Left hindlimb (tissue), 1 donor: Measurements from ENCODE around the gene AP4M1.

Experiments
- DNase-seq: peaks from one replicate; pipeline ENCODE4 v3.0.0-alpha.2; 2018

Gene AP4M1

GRCh38 chr7:100087055-100087750 lies 14.2 kb upstream of the AP4M1 start:
- no peak for DNase-seq

DNA sequence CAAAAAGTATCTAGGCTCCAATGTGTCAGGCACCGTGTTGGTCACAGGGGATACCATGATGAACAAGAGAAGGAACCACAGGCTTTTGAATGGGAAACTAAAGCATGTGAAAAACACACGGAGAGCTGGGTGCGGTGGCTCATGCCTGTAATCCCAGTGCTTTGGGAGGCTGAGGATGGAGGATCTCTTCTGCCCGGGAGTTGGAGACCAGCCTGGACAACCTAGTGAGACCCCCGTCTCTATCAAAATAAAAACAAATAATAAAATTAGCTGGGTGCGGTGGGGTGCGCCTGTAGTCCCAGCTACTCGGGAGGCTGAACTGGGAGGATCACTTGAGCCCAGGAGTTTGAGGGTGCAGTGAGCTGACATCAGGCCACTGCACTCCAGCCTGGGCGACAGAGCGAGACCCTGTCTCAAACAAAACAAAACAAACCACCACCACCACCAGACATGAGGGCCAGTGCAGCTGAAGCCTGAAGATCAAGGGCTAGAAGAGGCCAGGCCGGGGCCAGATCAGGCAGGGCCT lies 13.3 kb upstream of the AP4M1 start:
- no peak for DNase-seq

GRCh38 chr7:100088621-100089457 lies 12.6 kb upstream of the AP4M1 start, which contains the start of gene COPS6:
Gene COPS6, plus strand, starts transcription at chr7:100088969. Its CDS starts 22 bp downstream, at chr7:100088991.
- DNase-seq = peak; percentile 86

- no peak for DNase-seq
Observed at GRCh38 chr7:100089458-100090196, 11.8 kb upstream of the AP4M1 start.

DNA sequence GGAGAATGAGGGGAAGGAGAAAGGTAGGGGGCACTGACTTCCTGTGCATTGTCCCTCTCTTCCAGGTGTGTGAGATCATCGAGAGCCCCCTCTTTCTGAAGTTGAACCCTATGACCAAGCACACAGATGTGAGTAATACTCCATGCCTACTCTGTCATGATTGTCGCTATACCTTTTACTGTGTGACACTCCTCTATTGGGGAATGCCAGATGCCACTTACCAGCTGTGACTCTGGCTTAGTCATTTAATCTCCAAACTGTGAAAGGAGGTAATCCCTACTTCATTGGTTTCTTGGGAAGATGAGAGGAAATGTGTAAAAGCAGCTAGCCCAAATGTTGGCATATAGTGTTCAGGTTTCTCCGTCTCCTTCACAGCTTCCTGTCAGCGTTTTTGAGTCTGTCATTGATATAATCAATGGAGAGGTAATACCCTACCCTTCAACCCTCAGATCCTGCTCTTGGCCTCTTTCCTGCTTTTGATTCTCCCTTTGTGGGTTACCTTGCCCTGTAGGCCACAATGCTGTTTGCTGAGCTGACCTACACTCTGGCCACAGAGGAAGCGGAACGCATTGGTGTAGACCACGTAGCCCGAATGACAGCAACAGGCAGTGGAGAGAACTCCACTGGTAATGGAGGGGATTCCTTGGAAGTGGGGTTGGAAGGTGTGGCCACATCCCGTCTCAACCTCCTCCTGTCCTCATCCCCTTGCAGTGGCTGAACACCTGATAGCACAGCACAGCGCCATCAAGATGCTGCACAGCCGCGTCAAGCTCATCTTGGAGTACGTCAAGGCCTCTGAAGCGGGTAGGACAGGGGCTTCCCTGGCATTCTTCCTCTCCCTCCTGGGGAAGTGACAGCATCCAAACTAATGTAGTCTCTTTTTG lies 10.7 kb upstream of the AP4M1 start:
- DNase-seq = no peak

DNA sequence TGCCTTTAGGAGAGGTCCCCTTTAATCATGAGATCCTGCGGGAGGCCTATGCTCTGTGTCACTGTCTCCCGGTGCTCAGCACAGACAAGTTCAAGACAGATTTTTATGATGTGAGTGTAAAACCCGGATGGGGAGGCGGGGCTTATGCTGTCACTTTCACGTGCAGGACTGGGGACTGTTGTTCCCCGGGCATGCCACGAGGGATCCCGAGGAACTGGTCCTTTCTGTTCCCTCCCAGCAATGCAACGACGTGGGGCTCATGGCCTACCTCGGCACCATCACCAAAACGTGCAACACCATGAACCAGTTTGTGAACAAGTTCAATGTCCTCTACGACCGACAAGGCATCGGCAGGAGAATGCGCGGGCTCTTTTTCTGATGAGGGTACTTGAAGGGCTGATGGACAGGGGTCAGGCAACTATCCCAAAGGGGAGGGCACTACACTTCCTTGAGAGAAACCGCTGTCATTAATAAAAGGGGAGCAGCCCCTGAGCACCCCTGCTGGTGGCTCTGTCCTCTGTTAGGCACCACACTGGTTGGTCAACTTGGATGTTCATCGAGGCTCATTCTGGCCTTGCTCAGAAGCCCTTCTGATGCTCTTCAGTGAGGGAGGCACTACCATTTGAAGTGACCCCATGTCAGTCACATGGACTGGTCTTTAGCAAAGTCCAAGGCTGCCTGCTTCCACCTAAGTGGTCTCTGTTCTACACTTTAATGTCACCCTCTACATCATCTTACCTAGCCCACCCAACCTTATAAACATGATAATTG lies 9.8 kb upstream of the AP4M1 start:
- no peak for DNase-seq

DNA sequence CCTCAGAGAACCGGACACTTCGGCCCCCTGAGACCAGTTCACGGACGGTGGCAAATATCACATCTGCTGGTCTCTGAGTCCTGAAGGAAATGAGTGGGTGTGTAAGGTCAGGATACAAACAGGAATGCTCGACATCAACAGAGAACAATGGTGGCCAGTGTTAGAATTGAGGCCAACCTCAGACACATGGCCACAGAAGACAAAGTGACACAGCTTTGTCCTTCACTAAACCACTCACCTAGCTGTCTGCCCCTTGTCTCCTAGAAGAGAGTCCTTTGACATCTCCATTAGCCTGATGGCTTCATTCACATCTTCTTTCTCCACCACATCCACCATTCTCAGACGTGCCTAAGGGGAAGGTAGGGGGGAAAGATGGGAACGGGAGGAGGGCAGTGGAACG lies 8.4 kb upstream of the AP4M1 start:
- DNase-seq = no peak

GRCh38 chr7:100093498-100093897 lies 7.9 kb upstream of the AP4M1 start:
- DNase-seq = no peak

- no peak for DNase-seq
Observed at GRCh38 chr7:100093925-100094486, 7.4 kb upstream of the AP4M1 start.

DNA sequence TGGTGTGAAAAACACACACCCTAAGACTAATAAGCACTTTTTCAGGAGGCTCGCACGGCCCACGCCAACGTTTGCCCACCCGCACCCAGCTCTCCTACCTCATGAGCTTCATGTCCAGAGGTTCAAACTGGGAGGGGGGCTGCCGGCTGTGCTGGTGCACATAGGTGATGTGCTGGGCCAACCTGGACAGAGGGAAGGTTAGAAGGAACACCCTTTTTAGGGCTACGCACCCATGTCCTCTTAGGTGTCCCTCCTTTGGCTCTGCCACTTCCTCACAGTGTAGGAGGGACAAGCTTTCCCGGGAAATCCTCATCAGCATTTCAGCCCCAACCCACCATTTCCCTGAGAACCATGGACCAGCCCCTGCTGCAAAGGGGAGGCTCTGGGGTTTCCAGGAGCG lies 6.2 kb upstream of the AP4M1 start:
- no peak for DNase-seq

GRCh38 chr7:100095704-100096103 lies 5.7 kb upstream of the AP4M1 start:
- no peak for DNase-seq

DNA sequence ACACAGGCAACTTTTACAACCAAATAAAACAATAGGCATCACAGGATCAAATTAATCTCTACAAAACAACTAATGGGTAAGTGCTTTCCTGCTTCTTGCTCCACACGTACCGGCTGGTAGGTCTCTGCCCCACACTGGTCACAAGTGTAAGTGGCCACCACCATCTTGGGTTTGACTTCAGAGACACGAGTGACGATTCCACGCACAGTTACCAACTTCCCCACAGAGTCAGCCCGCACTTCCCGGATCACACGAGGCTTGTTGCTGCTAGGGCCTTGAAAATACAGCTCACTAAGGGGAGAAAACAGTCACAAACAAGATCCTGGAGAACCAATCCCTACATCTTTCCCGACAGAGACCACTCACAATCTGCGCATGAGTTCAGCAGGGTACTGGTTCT lies 2.5 kb upstream of the AP4M1 start:
- DNase-seq = no peak

DNA sequence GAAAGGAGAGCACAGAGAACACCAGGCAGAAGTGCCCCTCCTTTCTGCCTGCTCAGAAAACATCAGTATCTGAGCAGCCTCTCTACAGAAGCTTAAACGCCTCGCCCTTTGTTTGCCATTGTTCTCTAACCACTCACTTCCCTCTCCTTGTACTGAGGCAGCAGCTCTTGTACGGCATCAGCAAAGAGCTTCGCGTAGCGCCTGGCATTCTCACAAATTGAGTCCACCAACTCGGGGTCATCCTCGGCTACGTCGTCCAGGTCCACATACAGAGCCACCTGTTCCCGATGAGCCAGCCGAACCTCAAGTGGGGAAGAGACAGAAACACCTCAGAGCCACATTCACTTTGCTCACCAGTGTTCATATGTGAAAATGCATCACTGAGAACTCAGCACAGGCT lies 2.0 kb upstream of the AP4M1 start:
- DNase-seq = no peak

- peak; percentile 96 for DNase-seq
Observed at GRCh38 chr7:100100420-100101015, 925 bp upstream of the AP4M1 start.

DNA sequence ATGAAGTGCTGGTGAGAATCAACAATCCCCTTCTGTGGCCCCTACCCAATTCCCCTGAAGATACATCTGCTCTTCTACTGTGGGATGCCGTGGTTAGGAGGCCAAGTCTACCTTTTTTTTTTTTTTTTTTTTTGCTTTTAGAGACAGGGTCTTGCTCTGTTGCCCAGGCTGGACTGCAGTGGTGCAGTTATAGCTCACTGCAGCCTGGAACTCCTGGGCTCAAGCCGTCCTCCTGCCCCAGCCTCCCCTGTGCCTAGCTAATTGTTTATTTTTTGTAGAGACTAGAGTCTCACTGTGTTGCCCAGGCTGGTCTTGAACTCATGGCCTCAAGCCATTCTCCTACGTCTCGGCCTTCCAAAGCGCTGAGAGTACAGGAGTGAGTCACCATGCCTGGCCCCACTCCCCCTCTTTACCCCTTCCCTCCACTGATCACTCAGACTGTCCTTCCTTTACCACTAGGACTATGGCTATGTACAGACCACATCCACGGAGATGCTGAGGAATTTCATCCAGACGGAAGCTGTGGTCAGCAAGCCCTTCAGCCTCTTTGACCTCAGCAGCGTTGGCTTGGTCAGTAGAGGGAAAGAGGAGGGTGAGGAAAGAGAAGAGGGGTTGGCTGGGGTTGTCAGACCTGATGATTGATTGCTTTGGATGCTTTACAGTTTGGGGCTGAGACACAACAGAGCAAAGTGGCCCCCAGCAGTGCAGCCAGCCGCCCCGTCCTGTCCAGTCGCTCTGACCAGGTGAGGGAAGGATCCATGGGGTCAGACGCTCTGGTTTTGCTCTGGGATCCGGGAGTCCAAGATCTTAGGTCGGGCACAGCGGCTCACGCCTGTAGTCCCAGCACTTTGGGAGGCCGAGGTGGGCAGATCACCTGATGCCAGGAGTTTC lies 1.8 kb downstream of the AP4M1 start:
- no peak for DNase-seq

DNA sequence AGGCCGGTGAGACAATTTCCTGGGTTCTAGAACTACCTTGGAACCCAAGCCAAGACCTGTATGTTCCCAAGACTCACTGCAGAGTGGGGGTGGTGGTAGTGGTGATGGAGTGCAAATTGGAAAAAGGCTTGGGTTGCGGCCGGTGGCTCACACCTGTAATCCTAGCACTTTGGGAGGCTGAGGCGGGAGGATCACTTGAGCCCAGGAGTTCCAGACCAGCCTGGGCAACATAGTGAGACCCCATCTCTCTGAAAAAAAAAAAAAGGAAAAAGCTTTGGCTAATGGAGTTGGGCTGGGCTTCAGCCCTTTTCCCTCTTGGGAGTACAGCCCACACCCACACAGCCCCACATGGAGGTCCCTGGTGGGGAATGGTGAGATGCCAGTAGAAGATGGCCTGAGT lies 4.1 kb downstream of the AP4M1 start:
- no peak for DNase-seq

GRCh38 chr7:100106633-100107032 lies 5.2 kb downstream of the AP4M1 start:
- no peak for DNase-seq

DNA sequence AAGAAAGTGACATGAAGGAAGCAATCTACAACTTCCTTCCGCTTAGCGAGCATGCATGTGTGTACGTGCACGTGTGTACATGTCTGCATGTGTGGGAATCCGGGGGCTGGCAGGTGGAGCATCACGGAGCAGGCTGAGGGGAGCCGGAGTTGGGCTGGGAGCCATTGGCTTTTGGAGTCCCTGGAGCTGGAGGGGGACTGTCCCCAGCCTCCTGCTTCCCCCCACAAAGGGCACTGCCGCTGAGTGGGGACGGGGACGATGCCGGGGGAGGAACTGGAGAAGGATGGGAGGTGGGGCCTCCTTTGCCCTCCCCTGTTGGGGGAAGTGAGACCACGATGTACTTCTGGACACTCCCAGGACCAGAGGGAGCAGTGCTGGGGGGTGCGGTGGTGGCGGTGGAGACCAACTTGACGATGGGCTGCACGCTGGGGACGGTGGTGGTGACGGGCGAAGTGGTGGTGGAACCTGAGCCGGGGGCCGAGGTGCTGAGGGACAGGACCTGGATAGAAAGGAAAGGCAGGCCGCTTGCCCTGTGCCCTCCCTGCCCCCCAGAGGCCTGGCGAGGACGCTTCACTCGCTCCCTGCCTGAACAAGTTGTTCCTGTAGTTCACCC lies 5.8 kb downstream of the AP4M1 start:
- no peak for DNase-seq

DNA sequence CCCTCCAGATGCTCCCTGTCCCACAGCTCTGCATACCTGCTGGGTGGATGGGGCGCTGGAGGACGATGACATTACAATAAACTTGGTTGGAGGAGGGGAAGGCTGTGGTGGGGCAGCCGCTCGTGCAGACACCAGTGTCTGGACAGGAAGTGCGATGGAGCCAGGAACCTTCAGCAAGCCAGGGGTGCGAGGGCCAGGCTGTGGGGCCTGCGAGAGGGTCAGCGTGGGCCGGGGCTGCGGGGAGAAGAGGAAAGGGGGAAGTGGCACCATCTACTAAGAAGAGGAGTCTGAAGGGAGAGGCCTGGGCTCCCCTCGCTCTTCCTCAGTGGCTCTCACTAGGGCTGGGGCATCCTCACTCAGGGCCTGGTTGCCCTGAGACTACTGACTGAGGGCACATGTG lies 6.4 kb downstream of the AP4M1 start:
- no peak for DNase-seq
